WTC11 (cell line): ENCODE data around the gene CCL23. TPM values are rescaled to one million over a fixed set of nuclear protein-coding genes. Genes with fewer than 3 reads are reported as not detected.

ENCODE experiments used
- ATAC-seq: fragments of 200-7000 bp; cut with Tn5 transposase; 2 replicates; pipeline ENCODE4 v1.10.0; 2021; ENCODE audit warnings: mild to moderate bottlenecking, moderate library complexity
- CTCF ChIA-PET: fragments of 300-600 bp; sonication (Branson Sonifier 250); formaldehyde crosslinking; loops from one replicate; lab custom pipeline; 2021; ENCODE audit warnings: antibody characterized with exemption; lab: Charles Lee
- POLR2A ChIA-PET: fragments of 350-600 bp; sonication (Branson Sonifier 250); formaldehyde crosslinking; loops from one replicate; lab custom pipeline; 2021; ENCODE audit warnings: antibody characterized with exemption; lab: Charles Lee
- DNase-seq: peaks from one replicate; pipeline ENCODE4 v3.0.0; 2021; ENCODE audit warnings: low spot score
- H3K27ac Mint-ChIP-seq: 2 replicates; pipeline ENCODE4 v1.8.0; 2021; ENCODE audit warnings: mixed read lengths
- H3K27me3 Mint-ChIP-seq: 2 replicates; pipeline ENCODE4 v1.8.0; 2021; ENCODE audit warnings: low read depth, mild to moderate bottlenecking, moderate library complexity, mixed read lengths
- H3K36me3 Mint-ChIP-seq: 2 replicates; pipeline ENCODE4 v1.8.0; 2021; ENCODE audit warnings: mixed read lengths
- H3K4me1 Mint-ChIP-seq: 2 replicates; pipeline ENCODE4 v1.8.0; 2022; ENCODE audit warnings: mixed read lengths
- H3K4me3 Mint-ChIP-seq: 2 replicates; pipeline ENCODE4 v1.8.0; 2021; ENCODE audit warnings: mild to moderate bottlenecking, moderate library complexity, mixed read lengths
- H3K9me3 Mint-ChIP-seq: 2 replicates; pipeline ENCODE4 v1.8.0; 2021; ENCODE audit warnings: mixed read lengths
- CREB1 ChIP-seq: sonication (generic); formaldehyde crosslinking; IDR thresholded peaks from 2 replicates; pipeline ENCODE4 v1.8.0; 2023; ENCODE audit warnings: mild to moderate bottlenecking, missing genetic modification reagents
- ESRRA ChIP-seq: sonication (generic); formaldehyde crosslinking; IDR thresholded peaks from 2 replicates; pipeline ENCODE4 v1.8.1; 2022; ENCODE audit warnings: mild to moderate bottlenecking, missing genetic modification reagents, borderline replicate concordance
- GABPB1 ChIP-seq: sonication (generic); formaldehyde crosslinking; IDR thresholded peaks from 2 replicates; pipeline ENCODE4 v1.8.1; 2023; ENCODE audit warnings: mild to moderate bottlenecking, missing genetic modification reagents
- GRHL2 ChIP-seq: fragments of 250-450 bp; sonication (Bioruptor Pico); IDR thresholded peaks from 2 replicates; pipeline ENCODE4 v1.8.0; 2022; ENCODE audit warnings: mild to moderate bottlenecking, moderate library complexity; ENCODE audit not compliant: insufficient replicate concordance, severe bottlenecking
- GTF2I ChIP-seq: fragments of 250-450 bp; sonication (Bioruptor Pico); conservative IDR thresholded peaks from 2 replicates; pipeline ENCODE4 v1.4.0; 2021; ENCODE audit warnings: mild to moderate bottlenecking
- KAT7 ChIP-seq: sonication (generic); formaldehyde crosslinking; IDR thresholded peaks from 2 replicates; pipeline ENCODE4 v1.8.1; 2023; ENCODE audit warnings: missing genetic modification reagents, mild to moderate bottlenecking, borderline replicate concordance
- MYBL2 ChIP-seq: sonication (generic); formaldehyde crosslinking; IDR thresholded peaks from 2 replicates; pipeline ENCODE4 v1.8.1; 2023; ENCODE audit warnings: mild to moderate bottlenecking, moderate library complexity, missing genetic modification reagents
- NFYB ChIP-seq: sonication (generic); formaldehyde crosslinking; conservative IDR thresholded peaks from 2 replicates; pipeline ENCODE4 v1.8.0; 2022; ENCODE audit warnings: low read depth, missing genetic modification reagents
- NR3C1 ChIP-seq: sonication (generic); formaldehyde crosslinking; conservative IDR thresholded peaks from 2 replicates; pipeline ENCODE4 v1.8.1; 2023; ENCODE audit warnings: low read depth, mild to moderate bottlenecking, missing genetic modification reagents
- OVOL2 ChIP-seq: fragments of 250-450 bp; sonication (Bioruptor Pico); IDR thresholded peaks from 2 replicates; pipeline ENCODE4 v1.9.0; 2021; ENCODE audit warnings: mild to moderate bottlenecking, borderline replicate concordance
- RORB ChIP-seq: fragments of 250-450 bp; sonication (Bioruptor Pico); IDR thresholded peaks from 2 replicates; pipeline ENCODE4 v1.9.0; 2021; ENCODE audit warnings: mild to moderate bottlenecking
- TP53 ChIP-seq: sonication (generic); formaldehyde crosslinking; IDR thresholded peaks from 2 replicates; pipeline ENCODE4 v1.8.1; 2023; ENCODE audit warnings: mild to moderate bottlenecking, missing genetic modification reagents
- ZNF219 ChIP-seq: sonication (generic); formaldehyde crosslinking; IDR thresholded peaks from 2 replicates; pipeline ENCODE4 v1.8.0; 2023; ENCODE audit warnings: missing genetic modification reagents, mild to moderate bottlenecking, borderline replicate concordance
- ZNF232 ChIP-seq: sonication (generic); formaldehyde crosslinking; IDR thresholded peaks from 2 replicates; pipeline ENCODE4 v1.8.0; 2022; ENCODE audit warnings: mild to moderate bottlenecking, missing genetic modification reagents
- ZNF396 ChIP-seq: fragments of 250-450 bp; sonication (Bioruptor Pico); IDR thresholded peaks from 2 replicates; pipeline ENCODE4 v1.8.0; 2021; ENCODE audit warnings: mild to moderate bottlenecking, moderate library complexity, borderline replicate concordance
- ZNF671 ChIP-seq: fragments of 250-450 bp; sonication (Bioruptor Pico); IDR thresholded peaks from 2 replicates; pipeline ENCODE4 v1.8.0; 2021; ENCODE audit warnings: mild to moderate bottlenecking
- total RNA-seq: library from RNA; stranded (reverse); gene quantifications from 3 replicates; pipeline ENCODE4 v1.2.3, GENCODE V29; 2021
- TF ChIP-seq, protein P1 (sequence below): sonication (generic); formaldehyde crosslinking; conservative IDR thresholded peaks from 2 replicates; pipeline ENCODE4 v1.8.1; 2023; ENCODE audit warnings: mild to moderate bottlenecking, low read depth, missing genetic modification reagents, moderate library complexity
- TF ChIP-seq, protein P2 (sequence below): sonication (generic); formaldehyde crosslinking; IDR thresholded peaks from 2 replicates; pipeline ENCODE4 v1.8.1; 2023; ENCODE audit warnings: mild to moderate bottlenecking, missing genetic modification reagents, moderate library complexity
- TF ChIP-seq, protein P3 (sequence below): sonication (generic); formaldehyde crosslinking; IDR thresholded peaks from 2 replicates; pipeline ENCODE4 v1.8.0; 2022; ENCODE audit warnings: missing genetic modification reagents
- TF ChIP-seq, protein P4 (sequence below): sonication (generic); formaldehyde crosslinking; IDR thresholded peaks from 2 replicates; pipeline ENCODE4 v1.8.1; 2023; ENCODE audit warnings: mild to moderate bottlenecking, missing genetic modification reagents

The CCL23 gene
- total RNA-seq, 1 experiment from 2014 or later: not detected

DNA sequence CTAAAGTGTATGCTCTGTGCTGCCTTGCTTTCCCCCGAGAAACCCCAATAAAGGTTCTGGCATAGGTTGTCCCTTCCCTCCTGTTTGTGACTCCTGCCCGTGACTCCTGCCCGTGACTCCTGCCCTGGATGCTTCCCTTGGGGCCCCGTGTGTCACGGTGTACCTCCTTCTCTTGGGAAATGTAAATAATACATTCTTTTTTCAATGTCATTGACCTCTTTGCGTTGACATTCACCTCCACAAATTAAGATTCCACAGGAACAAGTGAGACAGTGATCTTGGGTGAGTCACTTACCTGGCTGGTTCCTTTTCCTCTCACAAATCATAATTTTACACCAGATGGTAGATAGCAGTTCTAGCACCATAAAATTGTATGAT, 17.1 kb downstream of the CCL23 start:
- POLR2A ChIA-PET: no interaction called here
- TF ChIP-seq ESRRA (CRISPR knock-in tag): no peak
- TF ChIP-seq, protein P1, sequence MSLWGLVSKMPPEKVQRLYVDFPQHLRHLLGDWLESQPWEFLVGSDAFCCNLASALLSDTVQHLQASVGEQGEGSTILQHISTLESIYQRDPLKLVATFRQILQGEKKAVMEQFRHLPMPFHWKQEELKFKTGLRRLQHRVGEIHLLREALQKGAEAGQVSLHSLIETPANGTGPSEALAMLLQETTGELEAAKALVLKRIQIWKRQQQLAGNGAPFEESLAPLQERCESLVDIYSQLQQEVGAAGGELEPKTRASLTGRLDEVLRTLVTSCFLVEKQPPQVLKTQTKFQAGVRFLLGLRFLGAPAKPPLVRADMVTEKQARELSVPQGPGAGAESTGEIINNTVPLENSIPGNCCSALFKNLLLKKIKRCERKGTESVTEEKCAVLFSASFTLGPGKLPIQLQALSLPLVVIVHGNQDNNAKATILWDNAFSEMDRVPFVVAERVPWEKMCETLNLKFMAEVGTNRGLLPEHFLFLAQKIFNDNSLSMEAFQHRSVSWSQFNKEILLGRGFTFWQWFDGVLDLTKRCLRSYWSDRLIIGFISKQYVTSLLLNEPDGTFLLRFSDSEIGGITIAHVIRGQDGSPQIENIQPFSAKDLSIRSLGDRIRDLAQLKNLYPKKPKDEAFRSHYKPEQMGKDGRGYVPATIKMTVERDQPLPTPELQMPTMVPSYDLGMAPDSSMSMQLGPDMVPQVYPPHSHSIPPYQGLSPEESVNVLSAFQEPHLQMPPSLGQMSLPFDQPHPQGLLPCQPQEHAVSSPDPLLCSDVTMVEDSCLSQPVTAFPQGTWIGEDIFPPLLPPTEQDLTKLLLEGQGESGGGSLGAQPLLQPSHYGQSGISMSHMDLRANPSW (CRISPR knock-in tag): no peak
- TF ChIP-seq KAT7 (CRISPR knock-in tag): no peak
- TF ChIP-seq GABPB1 (CRISPR knock-in tag): no peak
- TF ChIP-seq OVOL2: no peak
- no peak for TF ChIP-seq NFYB (CRISPR knock-in tag)
- TF ChIP-seq GRHL2: no peak
- no peak for TF ChIP-seq ZNF232 (CRISPR knock-in tag)
- TF ChIP-seq RORB (CRISPR knock-in tag): no peak
- no peak for TF ChIP-seq GTF2I
- TF ChIP-seq ZNF671 (CRISPR knock-in tag): no peak
- TF ChIP-seq CREB1 (CRISPR knock-in tag): no peak
- no peak for TF ChIP-seq ZNF219 (CRISPR knock-in tag)
- TF ChIP-seq, protein P2, sequence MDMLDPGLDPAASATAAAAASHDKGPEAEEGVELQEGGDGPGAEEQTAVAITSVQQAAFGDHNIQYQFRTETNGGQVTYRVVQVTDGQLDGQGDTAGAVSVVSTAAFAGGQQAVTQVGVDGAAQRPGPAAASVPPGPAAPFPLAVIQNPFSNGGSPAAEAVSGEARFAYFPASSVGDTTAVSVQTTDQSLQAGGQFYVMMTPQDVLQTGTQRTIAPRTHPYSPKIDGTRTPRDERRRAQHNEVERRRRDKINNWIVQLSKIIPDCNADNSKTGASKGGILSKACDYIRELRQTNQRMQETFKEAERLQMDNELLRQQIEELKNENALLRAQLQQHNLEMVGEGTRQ: no peak
- TF ChIP-seq, protein P3, sequence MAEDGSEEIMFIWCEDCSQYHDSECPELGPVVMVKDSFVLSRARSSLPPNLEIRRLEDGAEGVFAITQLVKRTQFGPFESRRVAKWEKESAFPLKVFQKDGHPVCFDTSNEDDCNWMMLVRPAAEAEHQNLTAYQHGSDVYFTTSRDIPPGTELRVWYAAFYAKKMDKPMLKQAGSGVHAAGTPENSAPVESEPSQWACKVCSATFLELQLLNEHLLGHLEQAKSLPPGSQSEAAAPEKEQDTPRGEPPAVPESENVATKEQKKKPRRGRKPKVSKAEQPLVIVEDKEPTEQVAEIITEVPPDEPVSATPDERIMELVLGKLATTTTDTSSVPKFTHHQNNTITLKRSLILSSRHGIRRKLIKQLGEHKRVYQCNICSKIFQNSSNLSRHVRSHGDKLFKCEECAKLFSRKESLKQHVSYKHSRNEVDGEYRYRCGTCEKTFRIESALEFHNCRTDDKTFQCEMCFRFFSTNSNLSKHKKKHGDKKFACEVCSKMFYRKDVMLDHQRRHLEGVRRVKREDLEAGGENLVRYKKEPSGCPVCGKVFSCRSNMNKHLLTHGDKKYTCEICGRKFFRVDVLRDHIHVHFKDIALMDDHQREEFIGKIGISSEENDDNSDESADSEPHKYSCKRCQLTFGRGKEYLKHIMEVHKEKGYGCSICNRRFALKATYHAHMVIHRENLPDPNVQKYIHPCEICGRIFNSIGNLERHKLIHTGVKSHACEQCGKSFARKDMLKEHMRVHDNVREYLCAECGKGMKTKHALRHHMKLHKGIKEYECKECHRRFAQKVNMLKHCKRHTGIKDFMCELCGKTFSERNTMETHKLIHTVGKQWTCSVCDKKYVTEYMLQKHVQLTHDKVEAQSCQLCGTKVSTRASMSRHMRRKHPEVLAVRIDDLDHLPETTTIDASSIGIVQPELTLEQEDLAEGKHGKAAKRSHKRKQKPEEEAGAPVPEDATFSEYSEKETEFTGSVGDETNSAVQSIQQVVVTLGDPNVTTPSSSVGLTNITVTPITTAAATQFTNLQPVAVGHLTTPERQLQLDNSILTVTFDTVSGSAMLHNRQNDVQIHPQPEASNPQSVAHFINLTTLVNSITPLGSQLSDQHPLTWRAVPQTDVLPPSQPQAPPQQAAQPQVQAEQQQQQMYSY (CRISPR knock-in tag): no peak
- TF ChIP-seq, protein P4, sequence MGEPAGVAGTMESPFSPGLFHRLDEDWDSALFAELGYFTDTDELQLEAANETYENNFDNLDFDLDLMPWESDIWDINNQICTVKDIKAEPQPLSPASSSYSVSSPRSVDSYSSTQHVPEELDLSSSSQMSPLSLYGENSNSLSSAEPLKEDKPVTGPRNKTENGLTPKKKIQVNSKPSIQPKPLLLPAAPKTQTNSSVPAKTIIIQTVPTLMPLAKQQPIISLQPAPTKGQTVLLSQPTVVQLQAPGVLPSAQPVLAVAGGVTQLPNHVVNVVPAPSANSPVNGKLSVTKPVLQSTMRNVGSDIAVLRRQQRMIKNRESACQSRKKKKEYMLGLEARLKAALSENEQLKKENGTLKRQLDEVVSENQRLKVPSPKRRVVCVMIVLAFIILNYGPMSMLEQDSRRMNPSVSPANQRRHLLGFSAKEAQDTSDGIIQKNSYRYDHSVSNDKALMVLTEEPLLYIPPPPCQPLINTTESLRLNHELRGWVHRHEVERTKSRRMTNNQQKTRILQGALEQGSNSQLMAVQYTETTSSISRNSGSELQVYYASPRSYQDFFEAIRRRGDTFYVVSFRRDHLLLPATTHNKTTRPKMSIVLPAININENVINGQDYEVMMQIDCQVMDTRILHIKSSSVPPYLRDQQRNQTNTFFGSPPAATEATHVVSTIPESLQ: no peak
- TF ChIP-seq TP53 (CRISPR knock-in tag): no peak
- no peak for TF ChIP-seq NR3C1 (CRISPR knock-in tag)
- no peak for TF ChIP-seq ZNF396 (CRISPR knock-in tag)
- no peak for TF ChIP-seq MYBL2 (CRISPR knock-in tag)
- TF ChIP-seq, all 79 proteins: peak for 0
- H3K36me3 Mint-ChIP-seq: no peaks in the 10 kb centered on the region
- no peak overlapping the region for H3K4me3 Mint-ChIP-seq
- CTCF ChIA-PET: interaction anchor here (1.1 to 1.2 kb wide), 2 partner anchors 25 to 72 kb away, joined by 4 to 6 read pairs; no protein-coding TSS in a partner anchor
- H3K9me3 Mint-ChIP-seq: no peaks in the 10 kb centered on the region
- H3K27ac Mint-ChIP-seq: no peak overlapping the region
- H3K4me1 Mint-ChIP-seq: peaks cover 8% of the 10 kb centered on the region
- DNase-seq (no peak), ATAC-seq (no peak)
- peaks cover 3% of the 10 kb centered on the region; the same call in 1 of the 2 replicates for H3K27me3 Mint-ChIP-seq
